ENCODE results near the gene ZNF800. TPM values are rescaled to one million over a fixed set of nuclear protein-coding genes. Genes with fewer than 3 reads are reported as not detected.

ZNF800 gene
- total and polyA plus RNA-seq, 10 donors, result 8.8 to 54.0 (median 41.1) TPM

GRCh38 chr7:127337581-127337980 is 54.9 kb downstream of the ZNF800 start:
- intact Hi-C loops (cut with DNase I; ENCODE audit: low total_unique reads), result no loop called here
- 67 to 81% (median 78%) methylated on average over 5 of the region's 5 CpGs for WGBS, 5 donors
- H3K4me3 ChIP-seq, result no peak overlapping the region
- H3K4me1 ChIP-seq, result no peaks in the 10 kb centered on the region
- TF ChIP-seq POLR2A (IDR thresholded peaks at IDR 0.05), result no peak
- no peak for TF ChIP-seq CTCF (IDR thresholded peaks at IDR 0.05 in 8 of 11, conservative IDR thresholded peaks at IDR 0.05 in 3 of 11)
- no peak for TF ChIP-seq POLR2AphosphoS5 (IDR thresholded peaks at IDR 0.05)
- no peak overlapping the region for H3K27ac ChIP-seq
- H3K36me3 ChIP-seq, result no peaks in the 10 kb centered on the region
- H3K9me3 ChIP-seq, result peaks cover 0 to 9% (median 3%) of the 10 kb centered on the region in 8 donors
- DNase-seq, result no peak
- peaks cover 0 to 5% (median 0%) of the 10 kb centered on the region in 7 donors for H3K27me3 ChIP-seq (replicated peaks in 1 of 7)

- no peak overlapping the region for H3K4me3 ChIP-seq
- peaks cover 0 to 4% (median 0%) of the 10 kb centered on the region in 8 donors for H3K9me3 ChIP-seq
- WGBS, 5 donors, result 92 to 98% (median 94%) methylated on average over 2 of the region's 2 CpGs
- no peak overlapping the region for H3K27ac ChIP-seq
- H3K4me1 ChIP-seq, result no peaks in the 10 kb centered on the region
- no peaks in the 10 kb centered on the region for H3K36me3 ChIP-seq
- no peak for TF ChIP-seq POLR2AphosphoS5 (IDR thresholded peaks at IDR 0.05)
- TF ChIP-seq POLR2A (IDR thresholded peaks at IDR 0.05), result no peak
- TF ChIP-seq CTCF (IDR thresholded peaks at IDR 0.05 in 8 of 11, conservative IDR thresholded peaks at IDR 0.05 in 3 of 11), result no peak
- intact Hi-C loops (cut with DNase I; ENCODE audit: low total_unique reads), result no loop called here
- H3K27me3 ChIP-seq (replicated peaks in 1 of 7), result peaks cover 0 to 5% (median 0%) of the 10 kb centered on the region in 7 donors
- DNase-seq, result no peak
These were observed 56.0 kb downstream of the ZNF800 start for GRCh38 chr7:127336458-127336857.

- 73 to 90% (median 79%) methylated on average over 2 of the region's 2 CpGs for WGBS, 5 donors
- DNase-seq, result no peak
- Histone ChIP-seq H3K27me3 (replicated peaks in 1 of 7) (peaks cover 0 to 19% (median 0%) of the 10 kb centered on the region in 7 donors), H3K4me1 (no peaks in the 10 kb centered on the region), H3K4me3 (no peak overlapping the region), H3K9me3 (peaks cover 0 to 4% (median 0%) of the 10 kb centered on the region in 8 donors), H3K27ac (no peak overlapping the region), H3K36me3 (no peaks in the 10 kb centered on the region)
- TF ChIP-seq CTCF (IDR thresholded peaks at IDR 0.05 in 8 of 11, conservative IDR thresholded peaks at IDR 0.05 in 3 of 11), result no peak
- no peak for TF ChIP-seq POLR2AphosphoS5 (IDR thresholded peaks at IDR 0.05)
- TF ChIP-seq POLR2A (IDR thresholded peaks at IDR 0.05), result no peak
- intact Hi-C loops (cut with DNase I; ENCODE audit: low total_unique reads), result no loop called here
These were observed 59.6 kb downstream of the ZNF800 start for GRCh38 chr7:127332880-127333279.

- H3K9me3 ChIP-seq, result peaks cover 0 to 4% (median 0%) of the 10 kb centered on the region in 8 donors
- WGBS, 5 donors, result 54 to 79% (median 68%) methylated on average over 1 of the region's 1 CpG
These were observed 62.4 kb downstream of the ZNF800 start for GRCh38 chr7:127330070-127330469.

More at GRCh38 chr7:127330070-127330469, 62.4 kb downstream of the ZNF800 start:
- Histone ChIP-seq H3K36me3 (no peaks in the 10 kb centered on the region), H3K27me3 (replicated peaks in 1 of 7) (peaks cover 0 to 14% (median 0%) of the 10 kb centered on the region in 7 donors), H3K27ac (no peak overlapping the region), H3K4me1 (no peaks in the 10 kb centered on the region), H3K4me3 (no peak overlapping the region)
- DNase-seq, result no peak
- intact Hi-C loops (cut with DNase I; ENCODE audit: low total_unique reads), result no loop called here
- no peak for TF ChIP-seq POLR2AphosphoS5 (IDR thresholded peaks at IDR 0.05)
- no peak for TF ChIP-seq POLR2A (IDR thresholded peaks at IDR 0.05)
- TF ChIP-seq CTCF (IDR thresholded peaks at IDR 0.05 in 8 of 11, conservative IDR thresholded peaks at IDR 0.05 in 3 of 11), result no peak

All from spleen (tissue), 11 donors.